Uterus (tissue), 4 donors: ENCODE results near the gene BTBD19. TPM values are rescaled to one million over a fixed set of nuclear protein-coding genes. Genes with fewer than 3 reads are reported as not detected.
"Not testable (repeated sequence)": the region's sequence is repeated elsewhere in the genome, so short reads cannot be mapped to it uniquely, and the experiment has no call there.

Source experiments
- DNase-seq, 2 donors: peaks; one replicate each; pipeline ENCODE4 v3.0.0-alpha.2; 2019 to 2020
- H3K27ac ChIP-seq, 2 donors: fragments of 200-600 bp; sonication (generic); 1 replicate in 1 of 2; 2 replicates in 1 of 2; pipeline ENCODE4 v1.5.1; 2016 to 2018
- H3K27me3 ChIP-seq, 2 donors: fragments of 200-600 bp; sonication (generic); one replicate each; pipeline ENCODE4 v1.5.1; 2018 to 2019; ENCODE audit warnings: control low read depth in 1 of 2
- H3K36me3 ChIP-seq, 2 donors: fragments of 200-600 bp; sonication (generic); one replicate each; pipeline ENCODE4 v1.5.1; 2019; ENCODE audit warnings: control low read depth in 1 of 2
- H3K4me1 ChIP-seq, 2 donors: fragments of 200-600 bp; sonication (generic); one replicate each; pipeline ENCODE4 v1.5.1; 2018 to 2019; ENCODE audit warnings: control low read depth in 1 of 2
- H3K4me3 ChIP-seq, 2 donors: fragments of 200-600 bp; sonication (generic); 1 replicate in 1 of 2; 2 replicates in 1 of 2; pipeline ENCODE4 v1.5.1; 2018 to 2019; ENCODE audit warnings: mild to moderate bottlenecking in 1 of 2
- H3K9me3 ChIP-seq, 2 donors: fragments of 200-600 bp; sonication (generic); one replicate each; pipeline ENCODE4 v1.5.1; 2019; ENCODE audit warnings: control low read depth in 1 of 2
- POLR2A ChIP-seq, 2 donors: fragments of 450-650 bp; IDR thresholded peaks; one replicate each; pipeline ENCODE4 v1.6.1; 2016; ENCODE audit warnings: antibody characterized with exemption in 2 of 2, mild to moderate bottlenecking in 1 of 2, moderate library complexity in 1 of 2
- intact Hi-C: fragments of 100-400 bp; cut with DNase I; formaldehyde crosslinking; loops from one replicate; pipeline ENCODE4 v1.15.1; 2023; ENCODE audit warnings: low total_unique reads
- total RNA-seq, 4 donors: library from RNA; depleted of rRNA in 3 of 4; stranded (reverse); fragments of >200 nt in 3 of 4; gene quantifications; one replicate each; pipeline versions ENCODE4 v1.1.0 to v1.2.4, GENCODE V29; 2014 to 2023
- TF ChIP-seq, protein P1 (sequence below), 4 experiments: fragments of 200-600 bp in 2 of 4; fragments of 450-650 bp in 2 of 4; sonication (generic) in 2 of 4; IDR thresholded peaks; one replicate each; pipeline ENCODE4 v1.5.1; 2016 to 2019; ENCODE audit warnings: antibody characterized with exemption in 4 of 4, mild to moderate bottlenecking in 2 of 4, moderate library complexity in 1 of 4
- donor health status: DM: yes; HTN: yes; CAD: no.

Gene BTBD19
- total RNA-seq, 4 donors from 2014 or later = 3.8 to 41.9 (median 6.6) TPM

DNA sequence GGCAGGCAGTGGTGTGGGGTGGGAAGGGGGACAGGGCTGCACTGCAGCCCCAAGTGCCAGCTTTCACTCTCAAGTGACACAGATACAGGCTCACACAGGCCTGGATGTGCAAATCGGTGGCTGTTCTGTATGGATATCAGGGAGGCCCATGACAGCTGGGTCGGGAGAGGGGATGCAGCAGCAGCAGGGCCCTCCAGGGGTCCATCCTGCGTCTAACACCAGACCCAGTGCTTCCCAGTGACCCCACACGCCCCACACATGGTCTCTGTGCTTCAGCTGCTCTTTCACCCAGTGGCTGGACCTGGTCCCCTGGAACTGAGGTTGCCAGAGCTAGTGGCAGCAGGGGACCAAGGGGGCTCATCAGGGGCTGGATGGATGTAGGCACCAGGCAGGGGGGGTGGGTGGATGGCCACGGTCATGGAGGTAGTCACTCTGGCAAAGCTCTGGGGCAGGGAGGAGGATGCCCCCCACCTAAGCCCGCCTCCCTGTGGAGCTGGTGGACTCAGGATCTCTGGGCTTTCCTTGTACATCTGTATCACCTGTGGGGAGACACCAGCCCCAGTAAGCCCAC, 13.9 kb downstream of the BTBD19 start:
- Histone ChIP-seq H3K27me3 (no peaks in the 10 kb centered on the region), H3K27ac (no peak overlapping the region), H3K36me3 (no peaks in the 10 kb centered on the region), H3K4me1 (peaks cover 0 to 3% of the 10 kb centered on the region in 2 donors), H3K9me3 (no peaks in the 10 kb centered on the region), H3K4me3 (no peak overlapping the region)
- DNase-seq = no peak
- no peak for TF ChIP-seq POLR2A (IDR thresholded peaks at IDR 0.05)
- TF ChIP-seq, protein P1, sequence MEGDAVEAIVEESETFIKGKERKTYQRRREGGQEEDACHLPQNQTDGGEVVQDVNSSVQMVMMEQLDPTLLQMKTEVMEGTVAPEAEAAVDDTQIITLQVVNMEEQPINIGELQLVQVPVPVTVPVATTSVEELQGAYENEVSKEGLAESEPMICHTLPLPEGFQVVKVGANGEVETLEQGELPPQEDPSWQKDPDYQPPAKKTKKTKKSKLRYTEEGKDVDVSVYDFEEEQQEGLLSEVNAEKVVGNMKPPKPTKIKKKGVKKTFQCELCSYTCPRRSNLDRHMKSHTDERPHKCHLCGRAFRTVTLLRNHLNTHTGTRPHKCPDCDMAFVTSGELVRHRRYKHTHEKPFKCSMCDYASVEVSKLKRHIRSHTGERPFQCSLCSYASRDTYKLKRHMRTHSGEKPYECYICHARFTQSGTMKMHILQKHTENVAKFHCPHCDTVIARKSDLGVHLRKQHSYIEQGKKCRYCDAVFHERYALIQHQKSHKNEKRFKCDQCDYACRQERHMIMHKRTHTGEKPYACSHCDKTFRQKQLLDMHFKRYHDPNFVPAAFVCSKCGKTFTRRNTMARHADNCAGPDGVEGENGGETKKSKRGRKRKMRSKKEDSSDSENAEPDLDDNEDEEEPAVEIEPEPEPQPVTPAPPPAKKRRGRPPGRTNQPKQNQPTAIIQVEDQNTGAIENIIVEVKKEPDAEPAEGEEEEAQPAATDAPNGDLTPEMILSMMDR (IDR thresholded peaks at IDR 0.05) = no peak
- intact Hi-C loops = no loop called here

DNA sequence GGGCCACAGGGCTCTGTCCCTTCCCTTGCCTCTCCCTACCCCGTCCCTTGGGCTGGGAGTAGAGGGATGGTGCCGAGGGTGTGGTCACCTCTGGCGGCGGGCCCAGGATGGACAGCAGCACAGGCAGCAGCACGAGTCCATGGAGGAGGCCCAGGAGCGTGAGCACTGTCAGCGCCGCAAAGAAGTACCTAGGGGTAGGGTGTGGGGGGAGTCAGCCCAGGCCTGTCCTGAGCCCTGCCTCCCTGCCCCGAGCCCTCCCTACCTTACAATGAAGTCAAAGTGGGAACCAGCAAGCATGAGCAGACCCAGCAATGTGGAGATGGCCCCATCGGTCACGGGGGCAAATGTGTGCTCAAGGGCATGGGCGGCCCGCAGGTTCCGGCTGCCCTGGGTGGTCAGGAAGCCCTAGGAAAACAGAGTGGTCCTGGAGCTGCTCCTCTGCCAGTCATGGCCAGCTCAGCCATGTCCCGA, 14.7 kb downstream of the BTBD19 start:
- intact Hi-C loops = no loop called here
- Histone ChIP-seq H3K4me1 (peaks cover 0 to 3% of the 10 kb centered on the region in 2 donors), H3K4me3 (no peak overlapping the region), H3K27ac (no peak overlapping the region), H3K9me3 (no peaks in the 10 kb centered on the region), H3K27me3 (no peaks in the 10 kb centered on the region), H3K36me3 (no peaks in the 10 kb centered on the region)
- no peak for TF ChIP-seq POLR2A (IDR thresholded peaks at IDR 0.05)
- TF ChIP-seq, protein P1 (IDR thresholded peaks at IDR 0.05) = no peak
- no peak for DNase-seq

DNA sequence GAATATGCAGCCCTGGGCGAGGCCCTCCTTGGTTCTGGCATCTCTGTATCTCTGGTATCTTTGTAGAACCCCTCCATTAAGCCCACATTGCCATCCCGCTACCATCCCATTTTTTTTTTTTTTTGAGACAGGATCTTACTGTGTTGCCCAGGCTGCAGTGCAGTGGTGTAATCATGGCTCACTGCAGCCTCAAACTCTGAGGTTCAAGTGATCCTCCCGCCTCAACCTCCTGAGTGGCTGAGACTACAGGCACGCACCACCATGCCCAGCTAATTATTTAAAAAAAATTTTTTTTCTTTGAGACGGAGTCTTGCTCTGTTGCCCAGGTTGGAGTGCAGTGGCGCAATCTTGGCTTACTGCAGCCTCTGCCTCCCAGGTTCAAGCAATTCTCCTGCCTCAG, 16.1 kb downstream of the BTBD19 start:
- intact Hi-C loops, H3K27me3 ChIP-seq: not testable (repeated sequence)

DNA sequence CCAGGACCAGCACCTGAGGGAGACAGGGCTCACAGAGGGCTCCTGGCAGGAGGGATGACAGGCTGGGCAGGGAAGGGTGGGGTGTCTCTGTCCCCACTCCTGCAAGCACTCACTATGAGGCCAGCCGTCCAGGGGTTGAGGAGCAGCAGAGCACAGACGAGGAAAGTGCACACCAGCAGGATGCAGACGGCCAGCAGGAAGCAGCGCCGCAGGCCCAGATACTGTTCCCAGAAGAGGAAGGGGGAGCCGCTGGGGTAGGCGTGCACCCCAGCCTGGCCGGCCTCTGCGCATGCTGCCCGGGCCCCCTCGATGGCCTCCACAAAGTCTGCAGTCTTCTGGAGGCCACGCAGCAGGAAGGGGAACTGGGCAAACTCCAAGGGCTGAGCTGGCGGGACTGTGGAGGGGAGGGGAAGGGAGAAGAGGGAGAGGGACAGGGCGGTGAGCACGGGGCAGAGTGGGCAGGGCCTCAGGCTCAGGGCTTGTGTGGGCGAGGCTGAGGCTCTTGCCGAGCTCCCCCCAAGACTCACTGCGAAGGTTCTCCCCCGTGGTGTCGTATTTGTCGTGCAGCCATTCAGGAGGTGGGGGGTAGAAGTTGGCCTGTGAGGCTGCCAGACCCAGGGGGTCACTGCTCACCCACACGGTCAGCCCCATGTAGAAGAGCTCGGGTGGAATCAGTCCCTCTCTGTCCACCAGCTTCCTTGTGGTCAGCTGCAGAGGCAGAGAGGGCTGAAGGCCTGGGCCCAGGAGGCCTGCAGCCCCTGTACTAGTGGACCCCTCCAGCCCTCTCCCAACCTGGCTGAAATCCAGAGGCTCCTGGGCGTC, 18.3 kb downstream of the BTBD19 start:
- peak overlapping the region; percentile 22 to 44 for H3K27ac ChIP-seq

More for the DNA sequence above, 16.1 kb downstream of the BTBD19 start:
- not testable (repeated sequence) for H3K4me3 ChIP-seq, DNase-seq, H3K4me1 ChIP-seq, H3K36me3 ChIP-seq, H3K9me3 ChIP-seq, H3K27ac ChIP-seq

DNA sequence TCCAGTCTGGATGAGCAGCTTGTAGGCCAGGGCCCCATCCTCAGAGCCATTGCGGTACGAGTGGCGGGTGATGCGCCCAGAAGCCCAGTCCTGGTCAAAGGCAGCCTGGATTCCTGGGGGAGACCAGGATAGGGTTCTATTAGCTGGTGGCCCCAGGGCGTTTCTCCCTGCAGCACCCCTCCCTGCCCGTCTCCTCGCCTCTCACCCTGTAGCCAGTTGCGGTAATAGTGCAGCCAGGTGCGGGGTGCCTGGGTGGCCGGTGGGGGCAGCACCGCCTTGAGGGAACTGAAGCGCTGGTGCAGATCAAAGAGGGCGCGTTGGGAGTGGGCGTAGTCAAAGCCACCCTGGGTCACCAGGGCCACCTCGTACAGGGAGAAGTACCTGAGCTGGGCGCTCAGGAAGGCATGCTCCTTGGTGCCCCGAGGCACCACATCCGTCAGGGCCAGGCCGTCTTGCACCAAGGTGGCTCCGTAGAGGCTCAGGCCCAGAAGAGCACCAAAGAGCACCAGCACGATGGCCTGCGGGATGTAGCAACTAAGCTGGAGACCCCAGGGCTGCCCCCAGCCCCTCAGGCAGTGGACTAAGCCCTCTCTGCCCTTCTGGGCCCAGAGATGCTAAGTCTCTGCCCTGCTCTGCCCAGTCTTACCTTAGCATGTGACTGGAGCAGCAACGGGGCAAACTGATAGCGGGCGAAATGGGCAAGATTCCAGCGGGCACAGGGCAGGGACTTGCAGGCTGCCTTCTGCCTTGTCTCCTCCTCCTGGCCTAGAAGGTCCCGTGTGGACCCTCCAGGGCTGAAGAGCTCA, 19.1 kb downstream of the BTBD19 start:
- TF ChIP-seq POLR2A (IDR thresholded peaks at IDR 0.05) = no peak
- TF ChIP-seq, protein P1 (IDR thresholded peaks at IDR 0.05) = no peak
- H3K9me3 ChIP-seq = no peaks in the 10 kb centered on the region
- no peaks in the 10 kb centered on the region for H3K4me1 ChIP-seq
- H3K36me3 ChIP-seq = no peaks in the 10 kb centered on the region
- intact Hi-C loops = no loop called here
- H3K27ac ChIP-seq = peak overlapping the region in 1 of 2 donors; percentile 22
- H3K4me3 ChIP-seq = no peak overlapping the region
- no peak for DNase-seq
- H3K27me3 ChIP-seq = no peaks in the 10 kb centered on the region

More for the DNA sequence above, 18.3 kb downstream of the BTBD19 start:
- DNase-seq = peak in 1 of 2 donors; percentile 77
- Histone ChIP-seq H3K36me3 (no peaks in the 10 kb centered on the region), H3K4me3 (no peak overlapping the region), H3K4me1 (no peaks in the 10 kb centered on the region), H3K27me3 (no peaks in the 10 kb centered on the region), H3K9me3 (no peaks in the 10 kb centered on the region)
- intact Hi-C loops = no loop called here
- TF ChIP-seq POLR2A (IDR thresholded peaks at IDR 0.05) = no peak
